HTR-8/SVneo (cell line): ENCODE data around the gene TOB1.
A peak's percentile ranks its signal among the peaks of the same experiment; 100 is the strongest.

Experiments
- DNase-seq: peaks from one replicate; pipeline ENCODE4 v3.0.0; 2011; ENCODE audit warnings: low spot score, mixed read lengths; ENCODE audit not compliant: insufficient read length
- FAIRE-seq: peaks from 2 replicates; lab custom pipeline; 2011; peaks lifted over from hg19 to GRCh38; lab: Jason Lieb, UNC

The TOB1 gene

DNA sequence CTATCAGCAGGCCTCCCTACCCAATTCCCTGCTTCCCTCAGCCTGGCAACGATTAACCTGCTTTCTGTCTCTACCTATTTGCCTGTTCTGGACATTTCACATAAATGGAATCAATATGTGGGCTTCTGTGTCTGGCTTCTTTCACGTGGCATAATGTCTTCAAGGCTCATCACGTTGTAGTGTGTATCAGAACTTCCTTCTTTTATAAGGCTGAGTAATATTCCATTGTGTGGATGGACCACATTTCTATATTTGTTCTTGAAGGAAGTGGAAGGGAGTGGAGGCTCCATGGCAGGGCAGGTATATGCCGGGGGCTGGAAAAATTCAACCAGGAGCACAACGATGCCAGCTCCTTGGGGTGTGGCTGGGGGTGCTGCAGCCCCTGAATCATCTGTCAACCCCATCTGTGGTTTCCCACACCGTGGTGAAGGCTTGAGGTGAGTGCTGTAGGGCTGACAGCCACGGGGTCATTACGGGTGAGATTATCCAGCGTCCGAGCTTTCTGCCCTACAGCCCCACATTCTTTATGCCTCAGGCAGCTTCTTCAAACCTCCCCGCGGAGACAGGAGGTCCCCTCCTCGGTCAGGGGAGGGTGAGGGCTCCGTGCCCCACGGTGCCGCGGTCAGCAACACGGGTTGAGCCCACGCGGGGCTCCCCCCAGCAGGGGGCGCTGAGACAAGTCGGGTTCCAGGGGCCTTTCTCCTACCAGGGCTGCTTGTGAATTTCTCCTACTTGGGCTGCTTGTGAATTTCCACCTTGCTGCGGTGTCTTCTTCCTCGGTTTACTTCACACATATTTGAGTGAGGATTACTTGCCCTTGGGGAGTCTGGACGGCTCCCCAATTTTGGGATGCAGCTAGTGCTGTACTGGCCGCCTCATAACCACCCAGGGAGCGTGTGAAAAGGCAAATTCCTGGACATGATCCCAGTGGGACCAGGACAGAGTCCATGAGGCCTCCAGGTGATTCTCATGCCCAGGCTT lies 49.1 kb downstream of the TOB1 start:
- DNase-seq (peak; percentile 70), FAIRE-seq (peak; percentile 26)

DNA sequence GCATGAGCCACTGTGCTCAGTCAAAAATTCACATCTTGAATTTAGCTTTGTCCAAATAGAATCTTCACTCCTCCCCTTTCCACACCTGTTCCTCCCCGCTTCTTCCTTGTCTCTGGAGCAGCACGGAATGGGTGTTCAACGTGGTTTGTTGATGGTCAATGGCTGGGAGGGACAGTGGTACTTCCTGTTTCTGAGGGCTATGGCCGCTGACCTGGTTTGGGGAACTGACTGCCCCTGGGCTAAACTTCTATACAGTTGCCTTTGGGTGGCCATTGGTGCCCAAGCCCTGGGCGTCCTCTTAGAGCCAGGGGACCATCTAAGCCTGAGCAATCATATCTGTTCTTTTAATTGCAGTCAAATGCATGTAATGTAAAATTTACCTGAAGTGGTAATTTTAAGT lies 49.9 kb downstream of the TOB1 start:
- DNase-seq = no peak
- FAIRE-seq = no peak

DNA sequence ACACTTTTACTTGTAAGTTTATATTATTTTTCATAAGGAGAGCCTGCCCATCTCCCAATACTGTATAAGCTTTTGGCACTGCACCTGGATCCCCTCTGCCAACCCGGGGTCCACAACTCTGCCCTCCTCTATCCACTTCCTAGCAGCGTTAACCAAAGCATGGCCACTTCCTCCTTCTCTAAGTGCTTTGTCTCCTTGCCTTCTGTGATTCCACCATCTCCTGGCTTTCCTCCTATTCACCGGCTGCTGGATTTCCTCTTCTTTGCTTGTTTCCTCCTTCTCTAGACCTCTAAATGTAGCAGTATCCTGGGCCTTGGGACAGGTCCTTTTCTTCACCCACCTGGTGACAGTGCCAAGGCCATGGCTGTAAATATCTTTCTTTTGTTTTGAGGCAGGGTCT lies 50.8 kb downstream of the TOB1 start:
- no peak for FAIRE-seq
- no peak for DNase-seq

DNA sequence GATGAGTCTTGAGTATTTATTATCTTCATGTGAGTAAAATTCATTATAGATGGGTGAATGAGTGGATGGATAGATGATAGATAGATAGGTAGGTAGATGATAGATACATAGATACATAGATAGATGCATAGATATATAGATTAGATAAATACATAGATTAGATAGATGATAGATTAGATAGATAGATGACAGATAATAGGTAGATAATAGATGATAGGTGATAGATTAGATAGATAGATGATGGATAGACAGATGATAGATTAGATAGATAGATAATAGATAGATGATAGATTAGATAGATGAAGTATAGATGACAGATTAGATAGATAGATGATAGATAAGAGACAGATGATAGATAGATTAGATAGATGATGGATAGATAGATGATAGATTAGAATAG lies 52.6 kb downstream of the TOB1 start:
- no peak for DNase-seq
- FAIRE-seq = no peak
